ENCODE results near the gene PCDHGB6. TPM values are rescaled to one million over a fixed set of nuclear protein-coding genes. Genes with fewer than 3 reads are reported as not detected.

Gene PCDHGB6
- total RNA-seq, 2 experiments from 2014 or later, result 0.05 TPM; not detected in 1

Other genes starting within 250 kb of the PCDHGB6 start
- not detected for gene PCDHB7, start 235.4 kb upstream of the PCDHGB6 start, total RNA-seq
- not detected for gene PCDHB8, start 230.2 kb upstream of the PCDHGB6 start, total RNA-seq
- gene PCDHB16, start 225.6 kb upstream of the PCDHGB6 start, total RNA-seq, result not detected
- not detected for gene PCDHB9, start 220.9 kb upstream of the PCDHGB6 start, total RNA-seq
- not detected for gene PCDHB10, start 215.7 kb upstream of the PCDHGB6 start, total RNA-seq
- not detected for gene PCDHB11, start 208.4 kb upstream of the PCDHGB6 start, total RNA-seq
- not detected for gene PCDHB12, start 199.3 kb upstream of the PCDHGB6 start, total RNA-seq
- gene PCDHB13, start 194.1 kb upstream of the PCDHGB6 start, total RNA-seq, result not detected
- not detected for gene PCDHB14, start 184.7 kb upstream of the PCDHGB6 start, total RNA-seq
- gene PCDHB15, start 162.6 kb upstream of the PCDHGB6 start, total RNA-seq, result not detected
- gene SLC25A2, start 104.0 kb upstream of the PCDHGB6 start, total RNA-seq, result 1 to 10 TPM in 1 of 2 experiments, under 1 TPM in 1; 0.45 to 1.1 TPM
- gene TAF7, start 87.2 kb upstream of the PCDHGB6 start, total RNA-seq, result 10 to 100 TPM; 73.2 to 73.7 TPM
- gene PCDHGA1, start 77.5 kb upstream of the PCDHGB6 start, total RNA-seq, result not detected
- not detected for gene PCDHGA2, start 69.3 kb upstream of the PCDHGB6 start, total RNA-seq
- not detected for gene PCDHGA3, start 64.2 kb upstream of the PCDHGB6 start, total RNA-seq
- gene PCDHGB1, start 57.9 kb upstream of the PCDHGB6 start, total RNA-seq, result not detected
- gene PCDHGA4, start 53.0 kb upstream of the PCDHGB6 start, total RNA-seq, result under 1 TPM; 0.10 to 0.14 TPM
- under 1 TPM in 1 of 2 experiments, not detected in 1; 0.12 TPM for gene PCDHGB2, start 48.0 kb upstream of the PCDHGB6 start, total RNA-seq
- gene PCDHGA5, start 43.9 kb upstream of the PCDHGB6 start, total RNA-seq, result not detected
- under 1 TPM; 0.10 to 0.14 TPM for gene PCDHGB3, start 37.8 kb upstream of the PCDHGB6 start, total RNA-seq
- under 1 TPM; 0.10 to 0.12 TPM for gene PCDHGA6, start 34.1 kb upstream of the PCDHGB6 start, total RNA-seq
- not detected for gene PCDHGA7, start 25.3 kb upstream of the PCDHGB6 start, total RNA-seq
- gene PCDHGB4, start 20.3 kb upstream of the PCDHGB6 start, total RNA-seq, result not detected
- under 1 TPM in 1 of 2 experiments, not detected in 1; 0.05 TPM for gene PCDHGA8, start 15.4 kb upstream of the PCDHGB6 start, total RNA-seq
- gene PCDHGB5, start 10.1 kb upstream of the PCDHGB6 start, total RNA-seq, result under 1 TPM in 1 of 2 experiments, not detected in 1; 0.08 TPM
- gene PCDHGA9, start 5.2 kb upstream of the PCDHGB6 start, total RNA-seq, result under 1 TPM in 1 of 2 experiments, not detected in 1; 0.08 TPM
- under 1 TPM; 0.05 TPM for gene PCDHGA10, start 5.0 kb downstream of the PCDHGB6 start, total RNA-seq
- under 1 TPM in 1 of 2 experiments, not detected in 1; 0.08 TPM for gene PCDHGB7, start 9.7 kb downstream of the PCDHGB6 start, total RNA-seq
- under 1 TPM in 1 of 2 experiments, not detected in 1; 0.05 TPM for gene PCDHGA11, start 13.0 kb downstream of the PCDHGB6 start, total RNA-seq
- gene PCDHGA12, start 22.5 kb downstream of the PCDHGB6 start, total RNA-seq, result not detected
- gene PCDHGC3, start 67.9 kb downstream of the PCDHGB6 start, total RNA-seq, result not detected
- gene PCDHGC4, start 77.0 kb downstream of the PCDHGB6 start, total RNA-seq, result not detected
- not detected for gene PCDHGC5, start 81.1 kb downstream of the PCDHGB6 start, total RNA-seq
- 100 to 1,000 TPM; 245 to 254 TPM for gene DIAPH1, start 211.0 kb downstream of the PCDHGB6 start, total RNA-seq
- 10 to 100 TPM; 67.0 to 69.4 TPM for gene HDAC3, start 228.8 kb downstream of the PCDHGB6 start, total RNA-seq
- gene RELL2, start 229.0 kb downstream of the PCDHGB6 start, total RNA-seq, result 10 to 100 TPM; 22.9 to 25.3 TPM
- 10 to 100 TPM; 61.7 to 64.8 TPM for gene FCHSD1, start 243.4 kb downstream of the PCDHGB6 start, total RNA-seq

Measured in activated naive CD4-positive, alpha-beta T cell treated with anti-CD3 and anti-CD28 coated beads, Interleukin-2, amount 10 ng/mL, durations not matched to agents 5 hours and 36 hours (primary cell).